ENCODE measurements around the gene MSI1.

Gene MSI1

GRCh38 chr12:120317224-120318105 lies 51.5 kb downstream of the MSI1 start:
- peak; percentile 99 for DNase-seq

- no peak for DNase-seq
Observed at GRCh38 chr12:120316798-120317223, 52.2 kb downstream of the MSI1 start.

GRCh38 chr12:120314220-120314619 lies 54.7 kb downstream of the MSI1 start:
- DNase-seq: no peak

GRCh38 chr12:120301962-120302815 lies 66.8 kb downstream of the MSI1 start, which contains the start of gene SIRT4:
SIRT4 (plus strand) TSS chr12:120302321; CDS start chr12:120303562, 1,241 bp downstream.
- DNase-seq: peak; percentile 87

- DNase-seq: peak; percentile 99
Observed at GRCh38 chr12:120292661-120293531, 76.1 kb downstream of the MSI1 start, which contains the start of gene RNU4-1. RNU4-1 (minus strand) TSS chr12:120293237.

- no peak for DNase-seq
Observed at GRCh38 chr12:120292411-120292660, 76.6 kb downstream of the MSI1 start.
